ENCODE data around the gene PRIM2. TPM values are rescaled to one million over a fixed set of nuclear protein-coding genes. Genes with fewer than 3 reads are reported as not detected.
"Not testable (repeated sequence)": the region's sequence is repeated elsewhere in the genome, so short reads cannot be mapped to it uniquely, and the experiment has no call there.

The PRIM2 gene
- total and polyA plus RNA-seq, 8 donors: 11.2 to 18.8 (median 14.8) TPM

DNA sequence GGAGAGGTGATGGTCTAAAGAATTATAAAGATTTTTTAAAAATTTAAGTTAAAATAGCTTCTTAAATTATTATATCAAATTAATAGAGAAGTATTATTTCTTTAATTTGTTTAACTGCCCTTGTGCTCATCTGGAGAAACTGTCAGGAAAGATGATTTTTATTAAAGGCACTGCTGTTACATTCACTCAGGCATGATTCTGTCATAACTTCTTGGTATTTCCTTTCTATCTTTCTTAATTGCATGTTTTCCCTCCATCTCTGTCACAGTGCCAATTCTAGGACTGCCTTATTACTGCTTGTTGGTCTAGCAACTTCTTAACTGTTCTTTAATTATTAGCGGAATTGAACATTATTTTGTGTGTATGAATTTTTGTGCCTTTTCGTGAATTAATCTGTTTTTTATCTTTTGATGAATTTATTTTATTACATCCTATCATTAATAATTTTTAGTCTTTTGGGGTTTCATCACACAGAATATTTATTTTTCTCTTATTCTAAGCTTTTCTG, 47.7 kb downstream of the PRIM2 start:
- H3K4me3 ChIP-seq; H3K9me3 ChIP-seq; H3K27ac ChIP-seq; H3K4me1 ChIP-seq; H3K27me3 ChIP-seq; intact Hi-C loops (cut with DNase I); H3K36me3 ChIP-seq; ATAC-seq: not testable (repeated sequence)
- peak in 2 of 4 donors; percentile 7 to 17 for DNase-seq

DNA sequence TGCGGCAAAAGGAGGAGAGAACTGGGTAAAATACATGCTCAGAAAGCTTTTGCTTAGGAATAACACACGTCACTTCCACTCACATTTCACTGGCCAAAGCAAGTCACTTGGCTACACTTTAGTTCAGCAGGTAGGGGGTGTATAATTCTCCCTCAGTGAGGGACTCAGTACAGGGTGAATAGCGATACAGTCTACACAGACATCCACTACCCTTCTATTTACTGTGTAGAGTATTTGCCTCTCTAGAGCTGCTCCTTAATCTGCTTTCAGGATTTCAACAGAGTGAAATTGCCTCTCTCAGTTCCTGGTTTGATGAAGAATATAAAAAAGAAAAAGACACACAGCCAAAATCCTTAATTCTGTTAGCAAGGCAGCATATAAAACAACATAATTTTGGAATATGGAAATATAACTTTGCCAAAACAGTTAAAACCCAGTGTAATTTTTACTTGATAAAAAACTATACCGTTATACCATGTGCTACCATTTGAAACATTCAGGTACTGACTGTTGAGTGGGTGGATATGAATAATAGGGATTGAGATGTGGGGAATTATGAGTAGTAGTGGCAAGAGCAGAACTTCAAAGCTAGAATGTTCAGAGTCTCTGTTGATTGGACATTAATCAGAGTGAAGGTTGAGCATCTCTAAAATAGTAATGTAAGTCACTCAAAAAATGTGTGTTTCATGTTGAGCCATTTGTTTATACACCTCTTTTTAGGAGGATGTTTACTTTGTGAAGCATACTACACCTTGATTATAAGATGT, 51.7 kb downstream of the PRIM2 start:
- H3K27me3 ChIP-seq; H3K4me1 ChIP-seq; H3K27ac ChIP-seq; intact Hi-C loops (cut with DNase I); DNase-seq; H3K9me3 ChIP-seq; H3K36me3 ChIP-seq; H3K4me3 ChIP-seq: not testable (repeated sequence)
- ATAC-seq: peak; percentile 54

DNA sequence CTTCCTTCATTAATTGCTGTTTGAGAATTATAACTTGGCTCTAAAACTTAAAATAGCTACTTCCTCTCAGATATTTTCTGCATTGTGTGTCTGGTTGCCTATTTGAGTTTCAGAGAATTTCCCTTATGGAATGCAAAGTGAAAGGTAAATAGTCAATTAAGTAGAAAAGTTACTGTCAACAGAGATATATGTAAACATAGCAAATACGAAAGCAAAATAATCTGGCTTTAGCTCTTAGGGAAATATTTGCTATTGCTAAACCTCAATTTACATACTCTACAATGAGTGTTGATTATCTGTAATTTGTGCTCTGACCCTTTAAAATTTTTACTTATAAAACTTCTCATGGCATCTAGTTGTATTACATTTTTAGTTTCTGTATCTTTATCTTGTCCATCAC, 54.3 kb downstream of the PRIM2 start:
- DNase-seq; H3K27me3 ChIP-seq; H3K4me3 ChIP-seq; H3K27ac ChIP-seq; H3K4me1 ChIP-seq; H3K9me3 ChIP-seq; intact Hi-C loops (cut with DNase I); H3K36me3 ChIP-seq: not testable (repeated sequence)
- peak; percentile 27 for ATAC-seq

DNA sequence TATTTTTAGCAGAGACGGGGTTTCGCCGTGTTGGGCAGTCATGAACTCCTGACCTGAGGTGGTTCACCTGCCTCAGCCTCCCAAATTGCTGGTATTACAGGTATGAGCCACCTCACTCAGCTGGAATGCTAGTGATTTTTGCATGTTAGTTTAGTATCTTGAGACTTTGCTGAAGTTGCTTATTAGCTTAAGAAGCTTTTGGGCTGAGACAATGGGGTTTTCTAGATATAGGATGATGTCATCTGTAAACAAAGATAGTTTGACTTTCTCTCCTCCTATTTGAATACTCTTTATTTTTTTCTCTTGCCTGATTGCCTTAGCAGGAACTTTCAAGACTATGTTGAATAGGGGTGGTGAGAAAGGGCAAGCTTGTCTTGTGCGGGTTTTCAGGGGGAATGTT, 57.3 kb downstream of the PRIM2 start:
- DNase-seq; H3K27me3 ChIP-seq; H3K36me3 ChIP-seq; ATAC-seq; H3K9me3 ChIP-seq; H3K4me3 ChIP-seq; intact Hi-C loops (cut with DNase I); H3K27ac ChIP-seq; H3K4me1 ChIP-seq: not testable (repeated sequence)

DNA sequence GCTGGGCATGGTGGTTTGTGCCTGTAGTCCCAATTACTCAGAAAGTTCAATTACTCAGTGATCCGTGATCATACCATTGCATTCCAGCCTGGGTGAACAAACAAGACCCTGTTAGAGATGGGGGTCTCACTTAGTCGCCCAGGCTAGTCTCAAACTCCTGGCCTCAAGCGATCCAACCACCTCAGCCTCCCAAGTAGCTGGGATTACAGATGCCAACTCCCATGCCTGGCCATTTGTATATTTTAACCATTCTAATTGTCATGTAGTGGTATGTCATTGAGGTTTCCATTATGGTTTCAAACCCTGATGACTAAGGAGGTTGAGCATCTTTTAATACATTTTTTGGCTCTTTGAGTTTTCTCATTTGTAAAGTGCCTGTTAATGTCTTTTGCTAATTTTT, 58.7 kb downstream of the PRIM2 start:
- H3K36me3 ChIP-seq; DNase-seq; H3K27me3 ChIP-seq; H3K9me3 ChIP-seq; intact Hi-C loops (cut with DNase I); H3K27ac ChIP-seq; ATAC-seq; H3K4me3 ChIP-seq; H3K4me1 ChIP-seq: not testable (repeated sequence)

DNA sequence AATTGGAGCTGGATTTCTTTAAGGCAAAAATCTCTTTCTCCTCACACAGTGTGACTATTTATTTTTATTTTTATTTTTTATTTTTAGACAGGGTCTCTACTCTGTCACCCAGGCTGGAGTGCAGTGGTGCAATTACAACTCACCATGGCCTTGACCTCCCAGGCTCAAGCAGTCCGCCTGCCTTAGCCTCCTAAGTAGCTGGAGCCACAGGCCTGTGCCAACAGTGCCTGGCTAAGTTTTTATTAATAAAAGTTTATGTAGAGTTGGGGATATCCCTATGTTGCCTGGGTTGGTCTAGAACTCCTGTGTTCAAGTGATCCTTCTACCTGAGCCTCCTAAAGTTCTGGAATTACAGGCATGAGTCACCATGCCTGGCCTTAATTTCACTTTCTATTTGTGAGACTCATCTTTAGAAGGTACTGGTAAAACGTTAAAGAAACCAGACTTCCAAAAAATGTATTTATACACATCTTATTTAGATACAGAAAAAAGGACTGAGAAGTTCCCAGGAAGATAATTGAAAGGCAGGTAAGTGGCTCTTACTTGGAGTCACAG, 71.7 kb downstream of the PRIM2 start:
- H3K4me1 ChIP-seq; H3K4me3 ChIP-seq; DNase-seq; H3K27ac ChIP-seq; ATAC-seq; intact Hi-C loops (cut with DNase I); H3K36me3 ChIP-seq; H3K27me3 ChIP-seq: not testable (repeated sequence)
- H3K9me3 ChIP-seq: peaks cover 0 to 11% of the 10 kb centered on the region in 2 donors

DNA sequence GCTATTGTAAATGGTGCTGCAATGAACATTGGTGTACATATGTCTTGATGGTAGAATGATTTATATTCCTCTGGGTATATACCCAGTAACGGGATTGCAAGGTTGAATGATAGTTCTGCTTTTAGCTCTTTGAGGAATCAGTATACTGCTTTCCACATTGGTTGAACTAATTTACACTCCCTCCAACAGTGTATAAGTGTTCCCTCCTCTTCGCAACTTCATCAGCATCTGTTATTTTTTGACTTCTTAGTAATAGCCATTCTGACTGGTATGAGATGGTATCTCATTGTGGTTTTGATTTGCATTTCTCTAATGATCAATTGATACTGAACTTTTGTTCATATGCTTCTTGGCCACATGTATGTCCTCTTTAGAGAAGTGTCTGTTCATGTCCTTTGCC, 73.4 kb downstream of the PRIM2 start:
- ATAC-seq; H3K4me3 ChIP-seq; H3K4me1 ChIP-seq; H3K36me3 ChIP-seq; intact Hi-C loops (cut with DNase I); H3K27me3 ChIP-seq; H3K27ac ChIP-seq; DNase-seq: not testable (repeated sequence)
- peaks cover 0 to 23% of the 10 kb centered on the region in 2 donors for H3K9me3 ChIP-seq

DNA sequence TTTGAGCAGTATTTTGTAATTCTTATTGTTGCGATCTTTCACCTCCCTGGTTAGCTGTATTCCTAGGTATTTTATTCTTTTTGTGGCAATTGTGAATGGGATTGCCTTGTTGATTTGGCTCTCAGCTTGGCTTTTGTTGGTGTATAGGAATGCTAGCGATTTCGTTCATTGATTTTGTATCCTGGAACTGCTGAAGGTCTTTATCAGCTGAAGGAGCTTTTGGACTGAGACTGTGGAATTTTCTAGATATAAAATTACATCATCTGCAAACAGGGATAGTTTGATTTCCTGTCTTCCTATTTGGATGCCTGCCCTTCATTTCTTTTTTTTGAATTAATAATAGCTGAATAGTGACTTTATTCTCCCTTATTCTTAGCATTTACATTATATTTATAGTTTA, 74.6 kb downstream of the PRIM2 start:
- H3K36me3 ChIP-seq; H3K27ac ChIP-seq; H3K27me3 ChIP-seq; ATAC-seq; intact Hi-C loops (cut with DNase I); H3K4me1 ChIP-seq; DNase-seq; H3K4me3 ChIP-seq: not testable (repeated sequence)
- H3K9me3 ChIP-seq: peaks cover 0 to 34% of the 10 kb centered on the region in 2 donors

DNA sequence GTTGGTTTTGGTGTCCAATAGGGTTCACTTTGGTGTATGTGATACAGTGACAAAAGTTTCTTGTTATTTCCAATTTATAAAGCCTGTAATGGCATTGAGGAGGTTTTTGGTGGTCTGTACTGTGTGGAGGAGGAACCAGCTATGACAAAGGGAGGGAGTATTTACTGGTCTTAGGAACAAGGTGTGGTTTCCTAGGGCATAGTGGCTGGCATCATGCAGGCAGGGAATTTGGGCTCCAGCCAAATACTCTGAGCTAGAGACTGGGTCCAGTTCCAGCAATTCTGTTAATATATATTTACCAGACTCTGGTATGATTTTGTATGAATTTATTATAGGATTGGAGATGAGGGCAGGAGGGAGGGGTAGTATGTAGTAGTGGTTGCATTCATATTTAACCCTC, 101.9 kb downstream of the PRIM2 start:
- DNase-seq; H3K4me3 ChIP-seq; H3K27ac ChIP-seq; intact Hi-C loops (cut with DNase I); H3K36me3 ChIP-seq; H3K4me1 ChIP-seq; H3K9me3 ChIP-seq; H3K27me3 ChIP-seq: not testable (repeated sequence)
- ATAC-seq: peak; percentile 42

DNA sequence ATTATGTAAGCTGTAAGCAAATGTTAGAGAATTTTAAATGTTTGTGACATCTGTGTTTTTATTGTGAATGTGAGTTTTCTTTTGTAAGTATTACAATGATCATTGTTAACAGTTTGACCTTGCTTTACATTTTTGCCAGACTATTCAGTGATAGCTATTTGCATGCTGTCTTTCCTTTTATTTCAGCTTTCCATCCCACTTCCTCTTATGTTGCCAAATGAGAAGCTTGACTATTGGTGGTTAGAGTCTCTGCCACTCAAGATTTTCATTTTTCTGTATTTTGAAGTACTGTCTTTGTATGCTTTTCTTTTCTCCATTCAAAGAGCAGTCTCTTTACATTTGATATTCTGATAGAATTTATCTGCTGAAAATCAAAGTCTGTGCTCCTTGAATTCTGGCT, 104.1 kb downstream of the PRIM2 start:
- DNase-seq (no peak), ATAC-seq (no peak)
- H3K4me3 ChIP-seq: no peak overlapping the region
- no peaks in the 10 kb centered on the region for H3K4me1 ChIP-seq
- no peaks in the 10 kb centered on the region for H3K27me3 ChIP-seq
- TF ChIP-seq, protein P1, sequence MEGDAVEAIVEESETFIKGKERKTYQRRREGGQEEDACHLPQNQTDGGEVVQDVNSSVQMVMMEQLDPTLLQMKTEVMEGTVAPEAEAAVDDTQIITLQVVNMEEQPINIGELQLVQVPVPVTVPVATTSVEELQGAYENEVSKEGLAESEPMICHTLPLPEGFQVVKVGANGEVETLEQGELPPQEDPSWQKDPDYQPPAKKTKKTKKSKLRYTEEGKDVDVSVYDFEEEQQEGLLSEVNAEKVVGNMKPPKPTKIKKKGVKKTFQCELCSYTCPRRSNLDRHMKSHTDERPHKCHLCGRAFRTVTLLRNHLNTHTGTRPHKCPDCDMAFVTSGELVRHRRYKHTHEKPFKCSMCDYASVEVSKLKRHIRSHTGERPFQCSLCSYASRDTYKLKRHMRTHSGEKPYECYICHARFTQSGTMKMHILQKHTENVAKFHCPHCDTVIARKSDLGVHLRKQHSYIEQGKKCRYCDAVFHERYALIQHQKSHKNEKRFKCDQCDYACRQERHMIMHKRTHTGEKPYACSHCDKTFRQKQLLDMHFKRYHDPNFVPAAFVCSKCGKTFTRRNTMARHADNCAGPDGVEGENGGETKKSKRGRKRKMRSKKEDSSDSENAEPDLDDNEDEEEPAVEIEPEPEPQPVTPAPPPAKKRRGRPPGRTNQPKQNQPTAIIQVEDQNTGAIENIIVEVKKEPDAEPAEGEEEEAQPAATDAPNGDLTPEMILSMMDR (IDR thresholded peaks at IDR 0.05): no peak
- H3K9me3 ChIP-seq: no peaks in the 10 kb centered on the region
- intact Hi-C loops (cut with DNase I): no loop called here
- H3K27ac ChIP-seq: no peak overlapping the region
- H3K36me3 ChIP-seq: no peaks in the 10 kb centered on the region
